Ishikawa (cell line): Measurements from ENCODE around the gene GRIN2A.

Experiments used
- EP300 ChIP-seq: IDR thresholded peaks from 2 replicates; pipeline ENCODE4 v1.6.1; 2012; ENCODE audit warnings: borderline replicate concordance
- RAD21 ChIP-seq: IDR thresholded peaks from 2 replicates; pipeline ENCODE4 v1.6.1; 2012; ENCODE audit warnings: low read depth
- TCF12 ChIP-seq: IDR thresholded peaks from 2 replicates; pipeline ENCODE4 v1.6.1; 2012; ENCODE audit warnings: low read depth
- YY1 ChIP-seq: IDR thresholded peaks from 2 replicates; pipeline ENCODE4 v1.6.1; 2012; ENCODE audit warnings: low read depth
- TF ChIP-seq, protein P1 (sequence below): IDR thresholded peaks from 2 replicates; pipeline ENCODE4 v1.6.1; 2012; ENCODE audit warnings: low read depth, mild to moderate bottlenecking

- TF ChIP-seq TCF12 = no peak
- TF ChIP-seq RAD21 = no peak
- no peak for TF ChIP-seq EP300
- TF ChIP-seq YY1 = no peak
- TF ChIP-seq, protein P1, sequence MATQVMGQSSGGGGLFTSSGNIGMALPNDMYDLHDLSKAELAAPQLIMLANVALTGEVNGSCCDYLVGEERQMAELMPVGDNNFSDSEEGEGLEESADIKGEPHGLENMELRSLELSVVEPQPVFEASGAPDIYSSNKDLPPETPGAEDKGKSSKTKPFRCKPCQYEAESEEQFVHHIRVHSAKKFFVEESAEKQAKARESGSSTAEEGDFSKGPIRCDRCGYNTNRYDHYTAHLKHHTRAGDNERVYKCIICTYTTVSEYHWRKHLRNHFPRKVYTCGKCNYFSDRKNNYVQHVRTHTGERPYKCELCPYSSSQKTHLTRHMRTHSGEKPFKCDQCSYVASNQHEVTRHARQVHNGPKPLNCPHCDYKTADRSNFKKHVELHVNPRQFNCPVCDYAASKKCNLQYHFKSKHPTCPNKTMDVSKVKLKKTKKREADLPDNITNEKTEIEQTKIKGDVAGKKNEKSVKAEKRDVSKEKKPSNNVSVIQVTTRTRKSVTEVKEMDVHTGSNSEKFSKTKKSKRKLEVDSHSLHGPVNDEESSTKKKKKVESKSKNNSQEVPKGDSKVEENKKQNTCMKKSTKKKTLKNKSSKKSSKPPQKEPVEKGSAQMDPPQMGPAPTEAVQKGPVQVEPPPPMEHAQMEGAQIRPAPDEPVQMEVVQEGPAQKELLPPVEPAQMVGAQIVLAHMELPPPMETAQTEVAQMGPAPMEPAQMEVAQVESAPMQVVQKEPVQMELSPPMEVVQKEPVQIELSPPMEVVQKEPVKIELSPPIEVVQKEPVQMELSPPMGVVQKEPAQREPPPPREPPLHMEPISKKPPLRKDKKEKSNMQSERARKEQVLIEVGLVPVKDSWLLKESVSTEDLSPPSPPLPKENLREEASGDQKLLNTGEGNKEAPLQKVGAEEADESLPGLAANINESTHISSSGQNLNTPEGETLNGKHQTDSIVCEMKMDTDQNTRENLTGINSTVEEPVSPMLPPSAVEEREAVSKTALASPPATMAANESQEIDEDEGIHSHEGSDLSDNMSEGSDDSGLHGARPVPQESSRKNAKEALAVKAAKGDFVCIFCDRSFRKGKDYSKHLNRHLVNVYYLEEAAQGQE = no peak
Measured at GRCh38 chr16:10206865-10207264, 24.6 kb upstream of the GRIN2A start.
